ENCODE data around the gene NFKBIE. TPM values are rescaled to one million over a fixed set of nuclear protein-coding genes. Genes with fewer than 3 reads are reported as not detected.
A peak's percentile ranks its signal among the peaks of the same experiment; 100 is the strongest.

Gene NFKBIE
- total and polyA plus RNA-seq, 4 donors = 3.7 to 4.9 (median 4.7) TPM

DNA sequence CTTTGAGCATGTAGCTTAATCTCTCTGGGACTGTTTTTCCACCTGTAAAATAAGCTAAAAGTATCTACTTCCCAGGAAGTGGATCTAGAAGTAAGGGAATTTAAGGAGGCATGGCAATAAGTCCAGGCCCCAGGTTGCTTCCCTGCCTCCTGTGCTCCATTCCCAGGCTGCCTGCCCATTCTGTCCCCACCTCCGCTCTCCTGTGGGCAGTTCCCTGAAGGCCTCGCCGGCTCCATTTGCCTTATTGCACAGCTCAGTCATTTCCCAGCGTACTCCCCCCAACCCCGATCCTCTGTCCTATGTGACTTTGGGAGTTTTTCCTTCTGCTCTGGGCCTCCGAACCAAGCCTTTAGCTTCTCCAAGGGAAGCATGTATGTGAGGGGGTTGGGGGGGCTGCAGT lies 37.3 kb downstream of the NFKBIE start:
- Histone ChIP-seq H3K9me3 (ENCODE audit: control insufficient read depth in 4 of 4, low read length in 3 of 4) (no peaks in the 10 kb centered on the region), H3K36me3 (ENCODE audit: control insufficient read depth in 4 of 4, insufficient read depth in 3 of 4, low read depth in 1 of 4, low read length in 3 of 4) (peaks cover 0 to 4% (median 2%) of the 10 kb centered on the region in 4 donors), H3K4me1 (ENCODE audit: control insufficient read depth in 4 of 4, insufficient read depth in 4 of 4, low read length in 3 of 4) (peaks cover 39 to 86% (median 74%) of the 10 kb centered on the region in 4 donors), H3K4me3 (ENCODE audit: low read depth in 1 of 3, low read length in 3 of 3) (no peak overlapping the region), H3K27me3 (ENCODE audit: control insufficient read depth in 4 of 4, insufficient read depth in 4 of 4, low read length in 3 of 4) (no peaks in the 10 kb centered on the region), H3K9ac (ENCODE audit: low read depth in 1 of 2, low read length in 2 of 2) (no peak overlapping the region), H3K27ac (ENCODE audit: low read depth in 1 of 2, low read length in 2 of 2) (peak overlapping the region; percentile 69 to 75)
- no peak for TF ChIP-seq FOXA2 (IDR thresholded peaks at IDR 0.05)
- TF ChIP-seq CTCF (IDR thresholded peaks at IDR 0.05; ENCODE audit: low read depth, low read length, missing input control) = no peak
- TF ChIP-seq HNF4A (conservative IDR thresholded peaks at IDR 0.05) = no peak
- TF ChIP-seq ZBTB33 (IDR thresholded peaks at IDR 0.05) = no peak
- TF ChIP-seq, protein P1, sequence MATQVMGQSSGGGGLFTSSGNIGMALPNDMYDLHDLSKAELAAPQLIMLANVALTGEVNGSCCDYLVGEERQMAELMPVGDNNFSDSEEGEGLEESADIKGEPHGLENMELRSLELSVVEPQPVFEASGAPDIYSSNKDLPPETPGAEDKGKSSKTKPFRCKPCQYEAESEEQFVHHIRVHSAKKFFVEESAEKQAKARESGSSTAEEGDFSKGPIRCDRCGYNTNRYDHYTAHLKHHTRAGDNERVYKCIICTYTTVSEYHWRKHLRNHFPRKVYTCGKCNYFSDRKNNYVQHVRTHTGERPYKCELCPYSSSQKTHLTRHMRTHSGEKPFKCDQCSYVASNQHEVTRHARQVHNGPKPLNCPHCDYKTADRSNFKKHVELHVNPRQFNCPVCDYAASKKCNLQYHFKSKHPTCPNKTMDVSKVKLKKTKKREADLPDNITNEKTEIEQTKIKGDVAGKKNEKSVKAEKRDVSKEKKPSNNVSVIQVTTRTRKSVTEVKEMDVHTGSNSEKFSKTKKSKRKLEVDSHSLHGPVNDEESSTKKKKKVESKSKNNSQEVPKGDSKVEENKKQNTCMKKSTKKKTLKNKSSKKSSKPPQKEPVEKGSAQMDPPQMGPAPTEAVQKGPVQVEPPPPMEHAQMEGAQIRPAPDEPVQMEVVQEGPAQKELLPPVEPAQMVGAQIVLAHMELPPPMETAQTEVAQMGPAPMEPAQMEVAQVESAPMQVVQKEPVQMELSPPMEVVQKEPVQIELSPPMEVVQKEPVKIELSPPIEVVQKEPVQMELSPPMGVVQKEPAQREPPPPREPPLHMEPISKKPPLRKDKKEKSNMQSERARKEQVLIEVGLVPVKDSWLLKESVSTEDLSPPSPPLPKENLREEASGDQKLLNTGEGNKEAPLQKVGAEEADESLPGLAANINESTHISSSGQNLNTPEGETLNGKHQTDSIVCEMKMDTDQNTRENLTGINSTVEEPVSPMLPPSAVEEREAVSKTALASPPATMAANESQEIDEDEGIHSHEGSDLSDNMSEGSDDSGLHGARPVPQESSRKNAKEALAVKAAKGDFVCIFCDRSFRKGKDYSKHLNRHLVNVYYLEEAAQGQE (IDR thresholded peaks at IDR 0.05) = no peak
- no peak for TF ChIP-seq RXRA (IDR thresholded peaks at IDR 0.05)
- no peak for TF ChIP-seq RAD21 (IDR thresholded peaks at IDR 0.05)
- no peak for TF ChIP-seq ATF3 (IDR thresholded peaks at IDR 0.05)
- no peak for TF ChIP-seq NR2F2 (IDR thresholded peaks at IDR 0.05)
- TF ChIP-seq HNF4G (IDR thresholded peaks at IDR 0.05) = no peak
- TF ChIP-seq, protein P2, sequence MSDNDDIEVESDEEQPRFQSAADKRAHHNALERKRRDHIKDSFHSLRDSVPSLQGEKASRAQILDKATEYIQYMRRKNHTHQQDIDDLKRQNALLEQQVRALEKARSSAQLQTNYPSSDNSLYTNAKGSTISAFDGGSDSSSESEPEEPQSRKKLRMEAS (IDR thresholded peaks at IDR 0.05) = no peak
- TF ChIP-seq SP1 (IDR thresholded peaks at IDR 0.05) = no peak
- TF ChIP-seq YY1 (IDR thresholded peaks at IDR 0.05) = no peak
- TF ChIP-seq JUND (IDR thresholded peaks at IDR 0.05) = no peak
- TF ChIP-seq GABPA (IDR thresholded peaks at IDR 0.05 in 1 of 2, conservative IDR thresholded peaks at IDR 0.05 in 1 of 2) = no peak
- no peak for TF ChIP-seq TAF1 (conservative IDR thresholded peaks at IDR 0.05)
- TF ChIP-seq EGR1 (IDR thresholded peaks at IDR 0.05; ENCODE audit: low read depth in 2 of 2) = no peak
- no peak for TF ChIP-seq FOXA1 (IDR thresholded peaks at IDR 0.05)
- no peak for DNase-seq (ENCODE audit: low spot score)
- 86% methylated on average over 6 of the region's 6 CpGs for WGBS

All from liver (tissue), 9 donors.